T-cell (primary cell): ENCODE results near the gene MAN2A1. TPM values are rescaled to one million over a fixed set of nuclear protein-coding genes. Genes with fewer than 3 reads are reported as not detected.

ENCODE experiments used
- ATAC-seq, 4 experiments: fragments of 200-7000 bp in 3 of 4; fragments of 150-1000 bp in 1 of 4; cut with Tn5 transposase; replicated peaks in 1 of 4; 1 replicate in 3 of 4; 2 replicates in 1 of 4; pipeline ENCODE4 v1.10.0; 2021; ENCODE audit warnings: moderate library complexity in 3 of 4, mild to moderate bottlenecking in 2 of 4, moderate number of reproducible peaks in 1 of 4
- CTCF ChIA-PET, 2 donors: fragments of 300-600 bp; sonication (Branson Sonifier 250); formaldehyde crosslinking; loops; one replicate each; lab custom pipeline; 2022; ENCODE audit warnings: antibody characterized with exemption in 2 of 2; lab: Charles Lee
- POLR2A ChIA-PET, 2 donors: fragments of 300-600 bp; sonication (Branson Sonifier 250); formaldehyde crosslinking; loops; one replicate each; lab custom pipeline; 2022; ENCODE audit warnings: antibody characterized with exemption in 2 of 2; lab: Charles Lee
- DNase-seq, 35 experiments: peaks; one replicate each; pipeline versions ENCODE4 v3.0.0 to v3.0.0-alpha.2; 2013 to 2023
- H3K27ac ChIP-seq: one replicate; pipeline ENCODE4 v1.5.1; 2013; ENCODE audit warnings: low read length
- H3K27me3 ChIP-seq, 2 experiments: replicated peaks in 1 of 2; 1 replicate in 1 of 2; 2 replicates in 1 of 2; pipeline versions ENCODE4 v1.6.1 to v1.7.0; 2013; ENCODE audit warnings: low read length in 1 of 2, mixed read lengths in 1 of 2; ENCODE audit not compliant: control insufficient read depth in 2 of 2, insufficient read depth in 2 of 2; ENCODE audit errors: extremely low read depth in 1 of 2
- H3K36me3 ChIP-seq, 2 donors: 1 replicate in 1 of 2; 2 replicates in 1 of 2; pipeline versions ENCODE4 v1.6.1 to v1.7.0; 2013; ENCODE audit warnings: low read length in 1 of 2; ENCODE audit not compliant: control insufficient read depth in 2 of 2, insufficient read depth in 1 of 2; ENCODE audit errors: extremely low read depth in 1 of 2
- H3K4me1 ChIP-seq, 2 experiments: 1 replicate in 1 of 2; 2 replicates in 1 of 2; pipeline versions ENCODE4 v1.6.1 to v1.7.0; 2013; ENCODE audit warnings: low read length in 2 of 2, mixed read lengths in 1 of 2; ENCODE audit not compliant: insufficient read depth in 2 of 2, control insufficient read depth in 1 of 2; ENCODE audit errors: extremely low read depth in 1 of 2
- H3K4me3 ChIP-seq, 2 donors: 1 replicate in 1 of 2; 2 replicates in 1 of 2; pipeline versions ENCODE4 v1.5.1 to v1.7.0; 2013; ENCODE audit warnings: mild to moderate bottlenecking in 2 of 2, low read length in 1 of 2, moderate library complexity in 1 of 2; ENCODE audit not compliant: control insufficient read depth in 1 of 2; ENCODE audit errors: extremely low read depth in 1 of 2
- H3K9me3 ChIP-seq: 2 replicates; pipeline ENCODE4 v1.7.0; 2013
- H3K27ac Mint-ChIP-seq, 2 donors: one replicate each; pipeline ENCODE4 v1.8.0; 2020 to 2021; ENCODE audit warnings: mild to moderate bottlenecking in 2 of 2, mixed read lengths in 2 of 2
- H3K27me3 Mint-ChIP-seq, 2 donors: one replicate each; pipeline ENCODE4 v1.8.0; 2021 to 2022; ENCODE audit warnings: mixed read lengths in 2 of 2
- H3K36me3 Mint-ChIP-seq: one replicate; pipeline ENCODE4 v1.8.0; 2021; ENCODE audit warnings: mixed read lengths
- H3K4me1 Mint-ChIP-seq, 3 donors: one replicate each; pipeline ENCODE4 v1.8.0; 2020 to 2022; ENCODE audit warnings: mixed read lengths in 3 of 3, mild to moderate bottlenecking in 1 of 3
- H3K4me3 Mint-ChIP-seq, 3 donors: one replicate each; pipeline ENCODE4 v1.8.0; 2020 to 2022; ENCODE audit warnings: mild to moderate bottlenecking in 3 of 3, mixed read lengths in 3 of 3, moderate library complexity in 3 of 3
- H3K9me3 Mint-ChIP-seq, 3 donors: one replicate each; pipeline ENCODE4 v1.8.0; 2020 to 2022; ENCODE audit warnings: mixed read lengths in 3 of 3
- WGBS: methylation state at CpG from one replicate; pipeline ENCODE4 v1.1.5; 2013; ENCODE audit warnings: missing lambda C conversion rate; ENCODE audit not compliant: insufficient coverage; 5-methylcytosine and 5-hydroxymethylcytosine counted together
- total RNA-seq, 35 experiments: library from RNA in 6 of 35; stranded (reverse) in 6 of 35; fragments of 120-200 nt in 1 of 35; gene quantifications; one replicate each; pipeline versions ENCODE4 v1.2.1 to v1.2.4 and lab custom pipeline; 2013 to 2026

MAN2A1 gene
- total RNA-seq, 5 donors from 2014 or later (not counting 1 experiment from before 2014, with no cell fraction given), result 46.7 to 64.0 (median 50.4) TPM

- H3K27me3 Mint-ChIP-seq, result no peaks in the 10 kb centered on the region
- H3K36me3 Mint-ChIP-seq, result no peaks in the 10 kb centered on the region
- WGBS, result 91% methylated on average over 3 of the region's 3 CpGs
- no peaks in the 10 kb centered on the region for H3K36me3 ChIP-seq
- no peak for DNase-seq
- no peak overlapping the region for H3K27ac Mint-ChIP-seq
- peaks cover 0 to 10% (median 0%) of the 10 kb centered on the region in 3 donors for H3K9me3 Mint-ChIP-seq
- no peak for ATAC-seq
- H3K9me3 ChIP-seq, result no peaks in the 10 kb centered on the region
- H3K27me3 ChIP-seq, result no peaks in the 10 kb centered on the region
- peaks cover 3 to 18% (median 5%) of the 10 kb centered on the region in 3 donors for H3K4me1 Mint-ChIP-seq
- H3K4me3 ChIP-seq, result no peak overlapping the region
- ChIA-PET CTCF (interaction anchor here in 1 of 2 donors (1.2 kb wide), 1 partner anchor 8 kb away, joined by 3 read pairs; no protein-coding TSS in a partner anchor), POLR2A (no interaction called here)
- no peak overlapping the region for H3K27ac ChIP-seq
- H3K4me1 ChIP-seq, result peaks cover 0 to 1% of the 10 kb centered on the region in 2 experiments
- H3K4me3 Mint-ChIP-seq, result no peak overlapping the region
Observed at GRCh38 chr5:109907189-109907588, 217.5 kb downstream of the MAN2A1 start.

- ATAC-seq, result no peak
- Mint-ChIP-seq H3K27ac (no peak overlapping the region), H3K4me3 (no peak overlapping the region), H3K36me3 (no peaks in the 10 kb centered on the region), H3K4me1 (peaks cover 8 to 23% (median 10%) of the 10 kb centered on the region in 3 donors), H3K9me3 (peaks cover 0 to 7% (median 0%) of the 10 kb centered on the region in 3 donors), H3K27me3 (no peaks in the 10 kb centered on the region)
- no peak overlapping the region for H3K27ac ChIP-seq
- 100% methylated on average over 1 of the region's 2 CpGs for WGBS
- POLR2A ChIA-PET, result interaction anchor here in 1 of 2 donors (0.7 kb wide), 1 partner anchor 603 kb away, joined by 4 read pairs; no protein-coding TSS in a partner anchor
- no peak overlapping the region for H3K4me3 ChIP-seq
- peaks cover 0 to 6% of the 10 kb centered on the region in 2 experiments for H3K4me1 ChIP-seq
- CTCF ChIA-PET, result interaction anchor here (0.7 to 1.2 kb wide), 2 partner anchors 9 to 507 kb away, joined by 3 read pairs; no protein-coding TSS in a partner anchor
- H3K36me3 ChIP-seq, result no peaks in the 10 kb centered on the region
- no peak for DNase-seq
- H3K27me3 ChIP-seq, result no peaks in the 10 kb centered on the region
- no peaks in the 10 kb centered on the region for H3K9me3 ChIP-seq
Observed at GRCh38 chr5:109907731-109908130, 218.0 kb downstream of the MAN2A1 start.

- no peak overlapping the region for H3K4me3 ChIP-seq
- H3K27ac Mint-ChIP-seq, result no peak overlapping the region
- peaks cover 0 to 6% of the 10 kb centered on the region in 2 experiments for H3K4me1 ChIP-seq
- no peaks in the 10 kb centered on the region for H3K27me3 Mint-ChIP-seq
- POLR2A ChIA-PET, result interaction anchor here in 1 of 2 donors (0.7 kb wide), 1 partner anchor 604 kb away, joined by 4 read pairs; no protein-coding TSS in a partner anchor
- ATAC-seq (no peak), DNase-seq (no peak)
- H3K27me3 ChIP-seq, result no peaks in the 10 kb centered on the region
- H3K9me3 Mint-ChIP-seq, result peaks cover 0 to 5% (median 0%) of the 10 kb centered on the region in 3 donors
- no peaks in the 10 kb centered on the region for H3K36me3 ChIP-seq
- H3K9me3 ChIP-seq, result no peaks in the 10 kb centered on the region
- no peak overlapping the region for H3K27ac ChIP-seq
- WGBS, result 86% methylated on average over 2 of the region's 3 CpGs
- no peaks in the 10 kb centered on the region for H3K36me3 Mint-ChIP-seq
- H3K4me3 Mint-ChIP-seq, result no peak overlapping the region
- peaks cover 9 to 25% (median 11%) of the 10 kb centered on the region in 3 donors for H3K4me1 Mint-ChIP-seq
- CTCF ChIA-PET, result interaction anchor here (0.7 to 1.2 kb wide), 2 partner anchors 9 to 506 kb away, joined by 3 read pairs; no protein-coding TSS in a partner anchor
Observed at GRCh38 chr5:109908366-109908765, 218.6 kb downstream of the MAN2A1 start.

- Mint-ChIP-seq H3K27me3 (no peaks in the 10 kb centered on the region), H3K36me3 (no peaks in the 10 kb centered on the region), H3K4me3 (no peak overlapping the region), H3K9me3 (peaks cover 0 to 5% (median 0%) of the 10 kb centered on the region in 3 donors), H3K4me1 (peaks cover 24 to 50% (median 31%) of the 10 kb centered on the region in 3 donors), H3K27ac (no peak overlapping the region)
- H3K36me3 ChIP-seq, result no peaks in the 10 kb centered on the region
- no peaks in the 10 kb centered on the region for H3K27me3 ChIP-seq
- ChIA-PET POLR2A (no interaction called here), CTCF (no interaction called here)
- H3K4me3 ChIP-seq, result no peak overlapping the region
- no peak overlapping the region for H3K27ac ChIP-seq
- H3K4me1 ChIP-seq, result peaks cover 0 to 6% of the 10 kb centered on the region in 2 experiments
- ATAC-seq, result no peak
- WGBS, result no CpG with 5 or more reads among the region's 5 CpGs
- no peak for DNase-seq
- H3K9me3 ChIP-seq, result no peaks in the 10 kb centered on the region
Observed at GRCh38 chr5:109910874-109911273, 221.1 kb downstream of the MAN2A1 start.

GRCh38 chr5:109911731-109912130 is 222.0 kb downstream of the MAN2A1 start:
- CTCF ChIA-PET, result no interaction called here
- DNase-seq, result no peak

GRCh38 chr5:109914906-109915305 is 225.2 kb downstream of the MAN2A1 start:
- peaks cover 0 to 6% of the 10 kb centered on the region in 2 experiments for H3K4me1 ChIP-seq
- no peak for ATAC-seq
- ChIA-PET CTCF (interaction anchor here (0.6 to 0.7 kb wide), 2 partner anchors 52 to 139 kb away, joined by 3 to 7 read pairs; no protein-coding TSS in a partner anchor), POLR2A (no interaction called here)
- Mint-ChIP-seq H3K9me3 (peaks cover 0 to 4% (median 2%) of the 10 kb centered on the region in 3 donors), H3K4me3 (no peak overlapping the region), H3K27ac (no peak overlapping the region), H3K27me3 (no peaks in the 10 kb centered on the region), H3K4me1 (peaks cover 30 to 58% (median 47%) of the 10 kb centered on the region in 3 donors), H3K36me3 (no peaks in the 10 kb centered on the region)
- H3K4me3 ChIP-seq, result no peak overlapping the region
- DNase-seq, result no peak
- no CpG with 5 or more reads among the region's 2 CpGs for WGBS
- H3K9me3 ChIP-seq, result no peaks in the 10 kb centered on the region
- H3K27me3 ChIP-seq, result no peaks in the 10 kb centered on the region
- no peak overlapping the region for H3K27ac ChIP-seq
- H3K36me3 ChIP-seq, result no peaks in the 10 kb centered on the region

More at GRCh38 chr5:109911731-109912130, 222.0 kb downstream of the MAN2A1 start:
- Mint-ChIP-seq H3K4me3 (no peak overlapping the region), H3K4me1 (peaks cover 26 to 51% (median 34%) of the 10 kb centered on the region in 3 donors), H3K9me3 (peaks cover 0 to 4% (median 0%) of the 10 kb centered on the region in 3 donors), H3K27me3 (no peaks in the 10 kb centered on the region), H3K27ac (no peak overlapping the region), H3K36me3 (no peaks in the 10 kb centered on the region)
- H3K27ac ChIP-seq, result no peak overlapping the region
- H3K4me1 ChIP-seq, result peaks cover 0 to 6% of the 10 kb centered on the region in 2 experiments
- no peaks in the 10 kb centered on the region for H3K27me3 ChIP-seq
- WGBS, result no CpG with 5 or more reads among the region's 3 CpGs
- ATAC-seq, result no peak
- H3K4me3 ChIP-seq, result no peak overlapping the region
- no peaks in the 10 kb centered on the region for H3K9me3 ChIP-seq
- H3K36me3 ChIP-seq, result no peaks in the 10 kb centered on the region
- POLR2A ChIA-PET, result no interaction called here
